CD4-positive, alpha-beta T cell (primary cell): ENCODE results near the gene CDC14B. TPM values are rescaled to one million over a fixed set of nuclear protein-coding genes. Genes with fewer than 3 reads are reported as not detected.

Source experiments
- ATAC-seq: fragments of 200-7000 bp; cut with Tn5 transposase; one replicate; pipeline ENCODE4 v1.10.0; 2022; ENCODE audit warnings: mild to moderate bottlenecking; ENCODE audit not compliant: poor library complexity
- CTCF ChIA-PET: fragments of 350-600 bp; sonication (Branson Sonifier 250); formaldehyde crosslinking; loops from one replicate; lab custom pipeline; 2021; ENCODE audit warnings: antibody characterized with exemption, inconsistent platforms; lab: Charles Lee
- POLR2A ChIA-PET: fragments of 350-600 bp; sonication (Branson Sonifier 250); formaldehyde crosslinking; loops from one replicate; lab custom pipeline; 2021; ENCODE audit warnings: antibody characterized with exemption, inconsistent platforms; lab: Charles Lee
- DNase-seq, 14 experiments: peaks; one replicate each; pipeline ENCODE4 v3.0.0-alpha.2; 2013 to 2020; ENCODE audit warnings: mixed read lengths in 2 of 14
- H3K27ac ChIP-seq, 2 donors: one replicate each; pipeline versions ENCODE4 v1.5.1 to v1.7.0; 2013; ENCODE audit warnings: low read length in 2 of 2, low read depth in 1 of 2, mild to moderate bottlenecking in 1 of 2
- H3K27me3 ChIP-seq, 2 experiments: 1 replicate in 1 of 2; 2 replicates in 1 of 2; pipeline versions ENCODE4 v1.6.1 to v1.7.0; 2013; ENCODE audit warnings: low read length in 2 of 2, control low read depth in 1 of 2, mild to moderate bottlenecking in 1 of 2, moderate library complexity in 1 of 2; ENCODE audit not compliant: insufficient read depth in 2 of 2, control insufficient read depth in 1 of 2
- H3K36me3 ChIP-seq: one replicate; pipeline ENCODE4 v1.6.1; 2013; ENCODE audit warnings: low read length, control low read depth; ENCODE audit not compliant: insufficient read depth
- H3K4me1 ChIP-seq: one replicate; pipeline ENCODE4 v1.6.1; 2013; ENCODE audit warnings: low read length, control low read depth; ENCODE audit not compliant: insufficient read depth
- H3K4me3 ChIP-seq: one replicate; pipeline ENCODE4 v1.5.1; 2013; ENCODE audit warnings: mild to moderate bottlenecking, low read length, moderate library complexity
- H3K9me3 ChIP-seq, 2 experiments: 1 replicate in 1 of 2; 2 replicates in 1 of 2; pipeline versions ENCODE4 v1.6.1 to v1.7.0; 2013; ENCODE audit warnings: low read length in 2 of 2, mild to moderate bottlenecking in 2 of 2, control low read depth in 1 of 2, moderate library complexity in 1 of 2; ENCODE audit not compliant: control insufficient read depth in 1 of 2, insufficient read depth in 1 of 2
- H3K27ac Mint-ChIP-seq: one replicate; pipeline ENCODE4 v1.8.0; 2020; ENCODE audit warnings: mixed read lengths
- H3K27me3 Mint-ChIP-seq: one replicate; pipeline ENCODE4 v1.8.0; 2021; ENCODE audit warnings: mixed read lengths
- H3K36me3 Mint-ChIP-seq: one replicate; pipeline ENCODE4 v1.8.0; 2021; ENCODE audit warnings: low read depth, mixed read lengths
- H3K4me1 Mint-ChIP-seq: one replicate; pipeline ENCODE4 v1.8.0; 2021; ENCODE audit warnings: low read depth, mixed read lengths
- H3K4me3 Mint-ChIP-seq: one replicate; pipeline ENCODE4 v1.8.0; 2020; ENCODE audit warnings: mild to moderate bottlenecking, mixed read lengths
- H3K9me3 Mint-ChIP-seq: one replicate; pipeline ENCODE4 v1.8.0; 2020; ENCODE audit warnings: mixed read lengths
- intact Hi-C, 2 experiments: fragments of 100-400 bp; cut with DNase I in 1 of 2; cut with micrococcal nuclease in 1 of 2; formaldehyde crosslinking; loops; one replicate each; pipeline versions ENCODE4 v1.15.1 to v1.9.0; 2023 to 2025; cut with DNase I, micrococcal nuclease
- total RNA-seq, 174 experiments: library from RNA in 2 of 174; stranded (reverse) in 2 of 174; gene quantifications; one replicate each; pipeline ENCODE4 v1.2.3 and lab custom pipeline; 2021 to 2026
- TF ChIP-seq, protein P1 (sequence below): fragments of 200-600 bp; IDR thresholded peaks from one replicate; pipeline ENCODE4 v1.8.0; 2022; ENCODE audit warnings: antibody characterized with exemption, mild to moderate bottlenecking

CDC14B gene
- total RNA-seq, 2 experiments from 2014 or later = 3.5 TPM

- Mint-ChIP-seq H3K27ac (no peak overlapping the region), H3K4me1 (peaks cover under 1% of the 10 kb centered on the region), H3K27me3 (no peaks in the 10 kb centered on the region), H3K9me3 (no peaks in the 10 kb centered on the region), H3K4me3 (no peak overlapping the region), H3K36me3 (peaks cover 56% of the 10 kb centered on the region)
- intact Hi-C loops = no loop called here
- Histone ChIP-seq H3K27me3 (no peaks in the 10 kb centered on the region), H3K4me1 (no peaks in the 10 kb centered on the region), H3K36me3 (peaks cover 28% of the 10 kb centered on the region), H3K27ac (no peak overlapping the region), H3K9me3 (no peaks in the 10 kb centered on the region), H3K4me3 (no peak overlapping the region)
- CTCF ChIA-PET = no interaction called here
- ATAC-seq = no peak
- TF ChIP-seq, protein P1, sequence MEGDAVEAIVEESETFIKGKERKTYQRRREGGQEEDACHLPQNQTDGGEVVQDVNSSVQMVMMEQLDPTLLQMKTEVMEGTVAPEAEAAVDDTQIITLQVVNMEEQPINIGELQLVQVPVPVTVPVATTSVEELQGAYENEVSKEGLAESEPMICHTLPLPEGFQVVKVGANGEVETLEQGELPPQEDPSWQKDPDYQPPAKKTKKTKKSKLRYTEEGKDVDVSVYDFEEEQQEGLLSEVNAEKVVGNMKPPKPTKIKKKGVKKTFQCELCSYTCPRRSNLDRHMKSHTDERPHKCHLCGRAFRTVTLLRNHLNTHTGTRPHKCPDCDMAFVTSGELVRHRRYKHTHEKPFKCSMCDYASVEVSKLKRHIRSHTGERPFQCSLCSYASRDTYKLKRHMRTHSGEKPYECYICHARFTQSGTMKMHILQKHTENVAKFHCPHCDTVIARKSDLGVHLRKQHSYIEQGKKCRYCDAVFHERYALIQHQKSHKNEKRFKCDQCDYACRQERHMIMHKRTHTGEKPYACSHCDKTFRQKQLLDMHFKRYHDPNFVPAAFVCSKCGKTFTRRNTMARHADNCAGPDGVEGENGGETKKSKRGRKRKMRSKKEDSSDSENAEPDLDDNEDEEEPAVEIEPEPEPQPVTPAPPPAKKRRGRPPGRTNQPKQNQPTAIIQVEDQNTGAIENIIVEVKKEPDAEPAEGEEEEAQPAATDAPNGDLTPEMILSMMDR = no peak
- peak in 3 of 14 experiments; percentile 6 to 42 (median 40) for DNase-seq
- POLR2A ChIA-PET = no interaction called here
Measured at GRCh38 chr9:96646081-96646991, 26.7 kb upstream of the CDC14B start.

DNA sequence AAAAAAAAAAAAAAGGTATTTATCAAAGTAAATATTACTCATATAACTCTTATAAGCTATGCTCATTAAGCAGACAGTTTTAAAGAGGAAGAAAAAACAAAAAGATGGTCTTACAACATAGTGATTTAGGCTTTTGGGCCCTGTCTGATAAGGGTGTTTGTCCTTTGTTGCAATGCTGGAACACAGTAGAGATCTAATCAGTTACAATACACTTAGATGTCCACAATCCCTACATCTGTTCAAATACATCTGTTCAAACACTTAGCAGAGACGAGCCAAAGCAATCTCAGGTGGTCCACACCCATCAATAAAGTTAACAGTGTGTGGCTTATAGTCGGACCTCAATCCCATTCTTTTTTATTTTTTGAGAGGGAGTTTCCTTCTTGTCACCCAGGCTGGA lies 24.5 kb upstream of the CDC14B start:
- Mint-ChIP-seq H3K4me3 (no peak overlapping the region), H3K27ac (no peak overlapping the region), H3K9me3 (no peaks in the 10 kb centered on the region), H3K36me3 (peaks cover 36% of the 10 kb centered on the region), H3K4me1 (no peaks in the 10 kb centered on the region), H3K27me3 (no peaks in the 10 kb centered on the region)
- no peak overlapping the region for H3K27ac ChIP-seq
- no peaks in the 10 kb centered on the region for H3K27me3 ChIP-seq
- ATAC-seq (no peak), DNase-seq (no peak)
- CTCF ChIA-PET = no interaction called here
- peaks cover 10% of the 10 kb centered on the region for H3K36me3 ChIP-seq
- POLR2A ChIA-PET = no interaction called here
- intact Hi-C loops = no loop called here
- TF ChIP-seq, protein P1 = no peak
- no peaks in the 10 kb centered on the region for H3K9me3 ChIP-seq
- H3K4me1 ChIP-seq = no peaks in the 10 kb centered on the region
- no peak overlapping the region for H3K4me3 ChIP-seq

GRCh38 chr9:96641514-96641913 lies 21.9 kb upstream of the CDC14B start:
- H3K27ac Mint-ChIP-seq = no peak overlapping the region
- ChIA-PET CTCF (no interaction called here), POLR2A (no interaction called here)
- intact Hi-C loops = no loop called here
- H3K4me3 ChIP-seq = no peak overlapping the region
- peaks cover 24% of the 10 kb centered on the region for H3K36me3 Mint-ChIP-seq
- H3K4me1 ChIP-seq = no peaks in the 10 kb centered on the region
- H3K9me3 ChIP-seq = no peaks in the 10 kb centered on the region
- H3K9me3 Mint-ChIP-seq = no peaks in the 10 kb centered on the region
- no peak overlapping the region for H3K4me3 Mint-ChIP-seq
- peaks cover 7% of the 10 kb centered on the region for H3K27me3 Mint-ChIP-seq
- H3K27ac ChIP-seq = no peak overlapping the region
- DNase-seq (no peak), ATAC-seq (no peak)
- no peaks in the 10 kb centered on the region for H3K27me3 ChIP-seq
- no peaks in the 10 kb centered on the region for H3K4me1 Mint-ChIP-seq
- TF ChIP-seq, protein P1 = no peak
- H3K36me3 ChIP-seq = peaks cover 8% of the 10 kb centered on the region
